ENCODE measurements around the gene MRAS.
"Not testable (repeated sequence)": the region's sequence is repeated elsewhere in the genome, so short reads cannot be mapped to it uniquely, and the experiment has no call there.

Gene MRAS

DNA sequence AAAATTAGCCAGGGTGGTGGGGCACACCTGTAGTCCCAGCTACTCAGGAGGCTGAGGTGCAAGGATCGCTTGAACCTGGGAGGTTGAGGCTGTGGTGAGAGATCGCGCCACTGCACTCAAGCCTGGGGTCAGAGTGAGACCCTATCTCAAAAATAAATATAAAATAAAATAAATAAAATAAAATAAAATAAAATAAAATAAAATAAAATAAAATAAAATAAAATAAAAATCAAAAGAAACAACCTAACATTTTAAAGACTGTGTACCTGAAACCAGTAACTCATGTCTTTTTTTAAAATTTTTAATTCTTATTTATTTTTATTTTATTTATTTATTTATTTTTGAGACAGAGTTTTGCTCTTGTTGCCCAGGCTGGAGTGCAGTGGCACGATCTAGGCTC, 78.4 kb downstream of the MRAS start:
- DNase-seq, result not testable (repeated sequence)

DNA sequence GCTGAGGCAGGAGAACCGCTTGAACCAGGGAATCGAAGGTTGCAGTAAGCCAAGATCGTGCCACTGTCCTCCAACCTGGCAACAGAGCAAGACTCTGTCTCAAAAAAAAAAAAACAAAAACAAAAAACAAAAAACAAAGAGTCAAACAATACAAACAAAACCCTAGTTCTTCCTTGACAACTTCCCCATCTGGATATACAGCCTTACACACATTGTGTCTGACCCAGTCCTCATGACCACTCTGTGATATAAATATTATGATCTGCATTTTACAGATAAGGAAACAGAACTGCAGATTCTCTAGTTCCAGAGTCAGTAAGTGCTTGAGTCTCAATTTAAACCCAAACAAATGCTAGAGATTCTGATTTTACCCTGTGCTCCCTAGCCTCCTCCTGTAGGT, 81.3 kb downstream of the MRAS start:
- DNase-seq, result no peak

DNA sequence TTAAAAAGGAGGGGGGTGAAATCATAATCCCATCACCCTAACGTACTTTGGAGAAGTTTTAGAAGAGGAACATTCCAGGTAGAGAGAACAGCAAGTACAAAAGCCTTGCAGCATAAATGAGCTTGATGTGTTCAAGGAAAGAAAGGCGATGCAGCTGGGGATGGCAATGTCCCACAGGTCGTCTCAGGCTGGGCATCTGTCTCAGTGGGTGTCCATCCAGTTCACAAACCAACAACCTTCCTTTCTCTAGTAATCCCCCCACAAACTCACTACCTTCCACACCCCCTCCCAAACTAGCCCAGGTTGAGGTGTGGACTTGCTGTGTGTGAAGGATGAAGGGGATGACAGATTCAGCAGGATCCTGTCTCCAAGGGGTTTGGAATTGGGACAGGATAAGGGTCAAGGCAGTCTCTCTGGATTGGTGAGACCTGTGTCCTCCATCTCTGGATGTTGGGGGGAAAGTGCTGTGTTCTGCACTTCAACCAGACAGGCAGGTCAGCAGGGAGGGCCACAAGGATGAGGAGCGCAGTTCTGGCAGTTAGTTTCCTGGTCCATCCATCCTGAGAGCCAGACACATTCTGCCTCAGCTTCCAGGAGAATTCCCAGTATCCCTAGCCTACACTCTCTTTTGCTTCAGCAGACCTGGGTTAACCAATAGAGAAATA, 84.3 kb downstream of the MRAS start:
- DNase-seq, result no peak

- no peak for DNase-seq
These were observed 85.5 kb downstream of the MRAS start for GRCh38 chr3:138433892-138434275.

DNA sequence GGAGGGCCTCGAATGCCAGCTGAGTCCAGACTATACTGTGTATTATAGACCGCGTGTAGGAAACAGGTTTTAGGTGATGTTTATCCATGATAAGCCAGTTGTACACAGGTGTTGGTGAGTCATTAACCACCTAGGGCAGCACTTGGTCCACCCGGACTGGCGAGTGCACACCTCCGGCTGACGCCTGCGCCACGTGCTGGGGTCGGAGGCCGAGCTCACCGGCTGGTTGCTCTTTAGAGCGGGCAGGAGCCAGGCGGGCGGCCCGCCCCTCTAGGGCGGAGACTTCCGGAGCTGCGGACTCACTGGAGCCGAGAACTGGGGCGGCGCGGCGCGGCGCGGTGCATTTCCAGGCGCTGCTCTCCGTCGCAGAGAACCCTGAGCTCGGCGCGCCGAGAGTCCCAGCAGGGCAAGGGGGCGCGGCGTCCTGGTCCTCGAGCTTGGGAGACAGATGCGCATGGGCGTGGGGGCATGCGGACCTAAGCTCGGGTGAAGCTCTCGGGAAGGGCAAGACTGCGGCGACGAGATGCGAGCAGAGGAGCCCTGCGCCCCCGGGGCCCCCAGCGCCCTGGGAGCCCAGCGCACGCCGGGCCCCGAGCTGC, 86.0 kb downstream of the MRAS start, which contains the start of gene ESYT3:
Gene ESYT3, plus strand, starts transcription at position 341 of the 599 bp plus-strand sequence. Its CDS starts 183 bp downstream, at position 524.
- peak; percentile 60 for DNase-seq

- DNase-seq, result peak; percentile 57
These were observed 86.7 kb downstream of the MRAS start for GRCh38 chr3:138434875-138435772.

DNA sequence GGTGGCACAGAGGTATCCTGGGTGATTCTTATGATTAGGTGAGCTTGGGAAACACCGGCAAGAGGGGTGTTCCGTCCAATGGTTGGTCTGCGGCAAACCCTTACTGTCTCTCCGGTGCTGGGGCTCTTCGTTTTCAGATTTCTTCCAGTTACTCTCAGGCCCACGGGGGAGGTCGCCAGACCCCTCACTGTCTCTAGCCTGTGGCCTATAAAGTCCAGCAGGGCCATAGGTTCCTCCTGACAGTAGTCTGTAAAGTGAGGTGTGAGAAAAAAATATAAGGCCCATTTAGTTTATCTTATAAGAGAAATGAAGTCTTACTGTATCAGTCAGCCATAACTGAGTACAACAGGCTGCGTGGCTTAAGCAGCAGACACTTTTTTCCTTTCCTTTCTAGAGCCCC, 87.5 kb downstream of the MRAS start:
- DNase-seq, result peak; percentile 27

DNA sequence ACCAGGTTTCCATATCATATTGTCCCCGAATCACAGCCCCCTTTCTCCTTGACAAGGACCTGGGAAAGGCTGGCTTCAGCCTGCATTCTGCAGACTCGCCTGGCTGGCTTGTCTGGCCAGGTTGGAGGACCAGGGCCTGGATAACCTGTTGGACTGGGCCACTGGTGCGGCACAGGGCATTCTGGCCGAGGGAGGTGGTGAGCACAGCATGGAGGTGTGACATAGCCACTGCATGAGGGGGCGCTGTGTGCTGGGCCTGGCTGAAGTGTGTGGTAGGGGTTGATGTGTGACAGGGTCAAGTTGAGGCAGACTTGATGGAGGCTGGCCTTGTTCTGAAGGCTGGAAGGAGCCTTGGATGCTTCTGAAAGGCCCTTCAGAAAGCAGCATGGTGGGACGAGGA, 88.9 kb downstream of the MRAS start:
- no peak for DNase-seq

- peak; percentile 25 for DNase-seq
These were observed 90.5 kb downstream of the MRAS start for GRCh38 chr3:138438896-138439295.

GRCh38 chr3:138439646-138440045, 91.3 kb downstream of the MRAS start:
- DNase-seq, result peak; percentile 59

GRCh38 chr3:138440121-138440521, 91.7 kb downstream of the MRAS start:
- peak; percentile 98 for DNase-seq

DNA sequence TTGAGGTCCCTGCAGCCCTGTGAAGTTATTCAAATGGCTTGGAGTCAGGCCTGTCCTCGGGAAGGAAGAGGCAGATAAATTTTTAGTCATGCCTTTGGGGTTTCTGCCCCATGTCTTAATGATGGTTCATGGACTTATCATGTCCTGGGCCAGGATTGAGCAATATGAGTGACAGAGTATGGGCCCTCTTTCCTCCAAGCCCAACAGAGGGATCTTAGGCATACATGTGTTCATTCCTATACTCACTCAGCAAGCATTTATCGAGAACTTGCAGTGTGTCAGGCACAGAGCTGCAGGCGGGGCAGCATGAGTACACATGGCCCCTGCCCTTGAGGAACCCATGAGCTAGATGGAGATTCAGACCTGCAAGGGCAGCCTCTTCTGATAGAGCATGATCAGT, 92.2 kb downstream of the MRAS start:
- DNase-seq, result no peak

DNA sequence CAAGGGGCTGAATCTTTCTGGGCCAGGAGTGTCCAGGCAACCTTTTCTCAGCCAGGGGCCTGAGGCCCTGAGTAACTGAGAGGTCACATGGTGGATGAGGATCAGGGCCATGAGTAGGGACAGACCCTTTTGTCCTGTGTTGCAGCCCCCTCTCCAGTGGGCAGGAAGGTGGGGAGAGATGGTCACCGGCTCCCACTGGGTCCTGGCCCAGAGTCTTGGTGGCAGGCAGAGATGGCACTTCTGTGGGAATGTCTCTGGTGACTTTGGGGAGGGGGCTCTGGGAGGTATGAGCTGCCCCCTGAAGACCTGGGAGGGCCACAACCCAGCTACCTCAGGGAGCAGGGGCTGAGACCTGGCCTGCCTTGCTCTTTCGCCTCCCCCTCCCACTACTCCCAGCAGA, 92.9 kb downstream of the MRAS start:
- no peak for DNase-seq

DNA sequence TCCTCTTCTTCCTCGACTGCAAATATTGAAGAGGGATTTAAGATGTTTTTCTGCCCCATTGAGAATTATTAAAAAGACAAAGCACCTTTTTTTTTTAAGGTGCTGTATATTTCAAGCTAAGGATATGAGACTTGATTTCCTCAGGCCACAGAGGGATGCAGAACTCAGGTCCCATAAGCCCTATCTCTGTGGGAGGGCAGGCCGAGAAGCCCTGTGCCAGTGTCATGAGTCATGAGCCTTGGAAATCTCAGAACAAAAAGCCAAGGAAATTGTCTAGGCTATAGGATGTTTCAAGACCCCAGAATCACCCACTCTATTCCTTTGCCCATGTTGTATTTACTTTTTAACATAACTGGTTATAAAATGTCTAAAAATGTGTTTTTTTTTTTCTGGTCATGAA, 93.4 kb downstream of the MRAS start:
- DNase-seq, result no peak

GRCh38 chr3:138442433-138442832, 94.1 kb downstream of the MRAS start:
- DNase-seq, result no peak

- DNase-seq, result peak; percentile 62
These were observed 94.7 kb downstream of the MRAS start for GRCh38 chr3:138443091-138443490.

GRCh38 chr3:138443521-138444503, 95.4 kb downstream of the MRAS start:
- DNase-seq, result no peak

- DNase-seq, result no peak
These were observed 96.9 kb downstream of the MRAS start for GRCh38 chr3:138445236-138445635.

- no peak for DNase-seq
These were observed 97.3 kb downstream of the MRAS start for GRCh38 chr3:138445654-138446053.

GRCh38 chr3:138448631-138449030, 100.3 kb downstream of the MRAS start:
- DNase-seq, result no peak

- DNase-seq, result no peak
These were observed 101.1 kb downstream of the MRAS start for GRCh38 chr3:138449490-138449889.

DNA sequence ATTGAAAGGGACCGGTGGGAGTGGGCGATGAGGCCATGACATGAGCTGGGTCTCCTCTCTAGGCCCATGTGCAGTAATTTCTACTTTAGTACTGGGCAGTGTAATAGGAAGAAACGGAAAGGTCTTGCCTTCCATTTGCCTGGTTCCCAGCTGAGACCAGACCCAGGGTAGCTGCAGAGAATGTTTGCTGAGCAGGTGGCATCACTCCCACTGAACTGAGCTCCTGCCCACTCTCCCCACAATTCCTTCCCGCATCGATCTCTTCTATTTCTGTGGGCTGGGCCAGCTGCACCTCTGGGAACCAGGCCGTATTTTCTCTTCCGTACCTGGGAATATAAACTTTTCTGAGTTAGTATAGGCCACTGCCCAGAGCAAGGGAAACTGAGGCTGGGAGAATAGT, 101.8 kb downstream of the MRAS start:
- no peak for DNase-seq

Measured in DMS79 treated with DMSO at 0.1 percent for 48 hours (cell line).